B cell (primary cell): Measurements from ENCODE around the gene TSEN34.

ENCODE experiments used
- CTCF ChIP-seq: fragments of 200-600 bp; IDR thresholded peaks from one replicate; pipeline ENCODE4 v1.8.0; 2022; ENCODE audit warnings: antibody characterized with exemption, mild to moderate bottlenecking
- EZH2 ChIP-seq: IDR thresholded peaks from 2 replicates; pipeline ENCODE4 v1.6.1; 2012; ENCODE audit warnings: borderline replicate concordance, low read depth, mild to moderate bottlenecking, moderate library complexity, low read length; ENCODE audit not compliant: insufficient read depth, poor library complexity, severe bottlenecking

GRCh38 chr19:54162241-54162805 is 28.8 kb upstream of the TSEN34 start:
- no peak for TF ChIP-seq CTCF
- TF ChIP-seq EZH2, result no peak
